GM19455 (cell line): ENCODE results near the gene PRLH.

Experiments used
- ATAC-seq: cut with Tn5 transposase; IDR thresholded peaks from one replicate; pipeline ENCODE4 v1.9.1; 2021; ENCODE audit not compliant: unreplicated experiment

Gene PRLH

GRCh38 chr2:237566401-237567235 lies at the start of gene PRLH:
Gene PRLH, plus strand, starts transcription at chr2:237566574. Its CDS starts 0 bp downstream, at chr2:237566574.
- no peak for ATAC-seq

GRCh38 chr2:237517163-237517562 lies 49.2 kb upstream of the PRLH start:
- no peak for ATAC-seq

GRCh38 chr2:237517990-237518389 lies 48.4 kb upstream of the PRLH start:
- ATAC-seq: no peak

- no peak for ATAC-seq
Observed at GRCh38 chr2:237519506-237520245, 46.7 kb upstream of the PRLH start.

GRCh38 chr2:237520290-237520689 lies 46.1 kb upstream of the PRLH start:
- no peak for ATAC-seq

- ATAC-seq: no peak
Observed at GRCh38 chr2:237524631-237525030, 41.7 kb upstream of the PRLH start.

GRCh38 chr2:237525559-237526157 lies 40.7 kb upstream of the PRLH start:
- ATAC-seq: no peak

- no peak for ATAC-seq
Observed at GRCh38 chr2:237527233-237527632, 39.1 kb upstream of the PRLH start.

- no peak for ATAC-seq
Observed at GRCh38 chr2:237527766-237528165, 38.6 kb upstream of the PRLH start.

GRCh38 chr2:237529452-237530402 lies 36.6 kb upstream of the PRLH start:
- peak; percentile 83 for ATAC-seq

GRCh38 chr2:237530472-237531433 lies 35.6 kb upstream of the PRLH start:
- ATAC-seq: peak; percentile 59

- ATAC-seq: no peak
Observed at GRCh38 chr2:237532160-237532559, 34.2 kb upstream of the PRLH start.

GRCh38 chr2:237533668-237534161 lies 32.7 kb upstream of the PRLH start:
- no peak for ATAC-seq

- ATAC-seq: no peak
Observed at GRCh38 chr2:237534380-237534779, 32.0 kb upstream of the PRLH start.

- no peak for ATAC-seq
Observed at GRCh38 chr2:237535385-237536082, 30.8 kb upstream of the PRLH start.

GRCh38 chr2:237536083-237536415 lies 30.3 kb upstream of the PRLH start:
- no peak for ATAC-seq

GRCh38 chr2:237536617-237537016 lies 29.8 kb upstream of the PRLH start:
- no peak for ATAC-seq

- no peak for ATAC-seq
Observed at GRCh38 chr2:237538001-237538720, 28.2 kb upstream of the PRLH start.
